Measurements from ENCODE around the gene PRDM4.

Gene PRDM4

DNA sequence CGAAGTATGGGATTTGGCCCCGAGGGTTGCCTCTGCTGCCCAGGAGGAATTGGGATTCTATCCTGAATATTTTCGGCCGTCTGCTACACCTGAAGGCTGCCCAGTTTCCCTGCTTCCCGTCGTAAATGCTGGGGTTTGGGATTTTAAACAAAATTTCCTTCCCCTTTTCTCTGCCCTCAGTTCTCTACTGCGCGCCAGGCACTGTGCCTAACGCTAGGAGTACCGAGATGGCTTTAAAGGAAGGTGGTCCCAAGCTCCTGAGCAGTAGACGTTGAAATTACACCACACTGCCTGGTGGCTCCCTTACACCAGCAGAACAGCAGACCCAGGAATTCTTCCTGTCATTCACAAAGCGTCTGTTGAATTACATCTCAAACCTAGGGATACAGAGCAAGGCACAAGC is 566 bp upstream of the PRDM4 start (continued):
- TF ChIP-seq, protein P1, sequence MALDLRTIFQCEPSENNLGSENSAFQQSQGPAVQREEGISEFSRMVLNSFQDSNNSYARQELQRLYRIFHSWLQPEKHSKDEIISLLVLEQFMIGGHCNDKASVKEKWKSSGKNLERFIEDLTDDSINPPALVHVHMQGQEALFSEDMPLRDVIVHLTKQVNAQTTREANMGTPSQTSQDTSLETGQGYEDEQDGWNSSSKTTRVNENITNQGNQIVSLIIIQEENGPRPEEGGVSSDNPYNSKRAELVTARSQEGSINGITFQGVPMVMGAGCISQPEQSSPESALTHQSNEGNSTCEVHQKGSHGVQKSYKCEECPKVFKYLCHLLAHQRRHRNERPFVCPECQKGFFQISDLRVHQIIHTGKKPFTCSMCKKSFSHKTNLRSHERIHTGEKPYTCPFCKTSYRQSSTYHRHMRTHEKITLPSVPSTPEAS (tag by site-specific recombination; IDR thresholded peaks at IDR 0.05): no peak
- TF ChIP-seq ZNF174 (tag by site-specific recombination; IDR thresholded peaks at IDR 0.05): no peak
- no peak for TF ChIP-seq ZFP69B (tag by site-specific recombination; IDR thresholded peaks at IDR 0.05)
- TF ChIP-seq ZNF175 (tag by site-specific recombination; IDR thresholded peaks at IDR 0.05): no peak
- TF ChIP-seq ZNF132 (tag by site-specific recombination; IDR thresholded peaks at IDR 0.05; ENCODE audit: borderline replicate concordance): no peak
- TF ChIP-seq ZBTB17 (tag by site-specific recombination; IDR thresholded peaks at IDR 0.05): peak; percentile 84
- TF ChIP-seq, protein P2, sequence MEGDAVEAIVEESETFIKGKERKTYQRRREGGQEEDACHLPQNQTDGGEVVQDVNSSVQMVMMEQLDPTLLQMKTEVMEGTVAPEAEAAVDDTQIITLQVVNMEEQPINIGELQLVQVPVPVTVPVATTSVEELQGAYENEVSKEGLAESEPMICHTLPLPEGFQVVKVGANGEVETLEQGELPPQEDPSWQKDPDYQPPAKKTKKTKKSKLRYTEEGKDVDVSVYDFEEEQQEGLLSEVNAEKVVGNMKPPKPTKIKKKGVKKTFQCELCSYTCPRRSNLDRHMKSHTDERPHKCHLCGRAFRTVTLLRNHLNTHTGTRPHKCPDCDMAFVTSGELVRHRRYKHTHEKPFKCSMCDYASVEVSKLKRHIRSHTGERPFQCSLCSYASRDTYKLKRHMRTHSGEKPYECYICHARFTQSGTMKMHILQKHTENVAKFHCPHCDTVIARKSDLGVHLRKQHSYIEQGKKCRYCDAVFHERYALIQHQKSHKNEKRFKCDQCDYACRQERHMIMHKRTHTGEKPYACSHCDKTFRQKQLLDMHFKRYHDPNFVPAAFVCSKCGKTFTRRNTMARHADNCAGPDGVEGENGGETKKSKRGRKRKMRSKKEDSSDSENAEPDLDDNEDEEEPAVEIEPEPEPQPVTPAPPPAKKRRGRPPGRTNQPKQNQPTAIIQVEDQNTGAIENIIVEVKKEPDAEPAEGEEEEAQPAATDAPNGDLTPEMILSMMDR (tag by site-specific recombination; IDR thresholded peaks at IDR 0.05): no peak
- TF ChIP-seq ZNF311 (tag by site-specific recombination; IDR thresholded peaks at IDR 0.05; ENCODE audit: borderline replicate concordance): no peak
- no peak for TF ChIP-seq ZNF394 (tag by site-specific recombination; IDR thresholded peaks at IDR 0.05; ENCODE audit: borderline replicate concordance)
- no peak for TF ChIP-seq ZNF426 (tag by site-specific recombination; IDR thresholded peaks at IDR 0.05)
- no peak for TF ChIP-seq KLF1 (tag by site-specific recombination; IDR thresholded peaks at IDR 0.05)
- TF ChIP-seq ZNF112 (tag by site-specific recombination; IDR thresholded peaks at IDR 0.05): no peak
- no peak for TF ChIP-seq ZNF610 (tag by site-specific recombination; IDR thresholded peaks at IDR 0.05; ENCODE audit: borderline replicate concordance)
- peak; percentile 79 for TF ChIP-seq ZNF10 (tag by site-specific recombination; IDR thresholded peaks at IDR 0.05)
- TF ChIP-seq ZNF121 (tag by site-specific recombination; IDR thresholded peaks at IDR 0.05): no peak
- TF ChIP-seq, protein P3, sequence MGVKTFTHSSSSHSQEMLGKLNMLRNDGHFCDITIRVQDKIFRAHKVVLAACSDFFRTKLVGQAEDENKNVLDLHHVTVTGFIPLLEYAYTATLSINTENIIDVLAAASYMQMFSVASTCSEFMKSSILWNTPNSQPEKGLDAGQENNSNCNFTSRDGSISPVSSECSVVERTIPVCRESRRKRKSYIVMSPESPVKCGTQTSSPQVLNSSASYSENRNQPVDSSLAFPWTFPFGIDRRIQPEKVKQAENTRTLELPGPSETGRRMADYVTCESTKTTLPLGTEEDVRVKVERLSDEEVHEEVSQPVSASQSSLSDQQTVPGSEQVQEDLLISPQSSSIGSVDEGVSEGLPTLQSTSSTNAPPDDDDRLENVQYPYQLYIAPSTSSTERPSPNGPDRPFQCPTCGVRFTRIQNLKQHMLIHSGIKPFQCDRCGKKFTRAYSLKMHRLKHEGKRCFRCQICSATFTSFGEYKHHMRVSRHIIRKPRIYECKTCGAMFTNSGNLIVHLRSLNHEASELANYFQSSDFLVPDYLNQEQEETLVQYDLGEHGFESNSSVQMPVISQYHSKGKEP (tag by site-specific recombination; IDR thresholded peaks at IDR 0.05): no peak
- TF ChIP-seq TRIM28 (IDR thresholded peaks at IDR 0.05; ENCODE audit: borderline replicate concordance, low read length): no peak
- TF ChIP-seq SP7 (tag by site-specific recombination; IDR thresholded peaks at IDR 0.05): no peak
- no peak for TF ChIP-seq ZNF837 (tag by site-specific recombination; IDR thresholded peaks at IDR 0.05)
- TF ChIP-seq ZNF37A (tag by site-specific recombination; IDR thresholded peaks at IDR 0.05): no peak
- TF ChIP-seq, protein P4, sequence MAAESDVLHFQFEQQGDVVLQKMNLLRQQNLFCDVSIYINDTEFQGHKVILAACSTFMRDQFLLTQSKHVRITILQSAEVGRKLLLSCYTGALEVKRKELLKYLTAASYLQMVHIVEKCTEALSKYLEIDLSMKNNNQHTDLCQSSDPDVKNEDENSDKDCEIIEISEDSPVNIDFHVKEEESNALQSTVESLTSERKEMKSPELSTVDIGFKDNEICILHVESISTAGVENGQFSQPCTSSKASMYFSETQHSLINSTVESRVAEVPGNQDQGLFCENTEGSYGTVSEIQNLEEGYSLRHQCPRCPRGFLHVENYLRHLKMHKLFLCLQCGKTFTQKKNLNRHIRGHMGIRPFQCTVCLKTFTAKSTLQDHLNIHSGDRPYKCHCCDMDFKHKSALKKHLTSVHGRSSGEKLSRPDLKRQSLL (tag by site-specific recombination; IDR thresholded peaks at IDR 0.05): no peak
- 0 out of 2 replicates have a peak, but pooled peaks have one; percentile 44 for TF ChIP-seq MZF1 (tag by site-specific recombination; IDR thresholded peaks at IDR 0.05; ENCODE audit: borderline replicate concordance)
- TF ChIP-seq, protein P5, sequence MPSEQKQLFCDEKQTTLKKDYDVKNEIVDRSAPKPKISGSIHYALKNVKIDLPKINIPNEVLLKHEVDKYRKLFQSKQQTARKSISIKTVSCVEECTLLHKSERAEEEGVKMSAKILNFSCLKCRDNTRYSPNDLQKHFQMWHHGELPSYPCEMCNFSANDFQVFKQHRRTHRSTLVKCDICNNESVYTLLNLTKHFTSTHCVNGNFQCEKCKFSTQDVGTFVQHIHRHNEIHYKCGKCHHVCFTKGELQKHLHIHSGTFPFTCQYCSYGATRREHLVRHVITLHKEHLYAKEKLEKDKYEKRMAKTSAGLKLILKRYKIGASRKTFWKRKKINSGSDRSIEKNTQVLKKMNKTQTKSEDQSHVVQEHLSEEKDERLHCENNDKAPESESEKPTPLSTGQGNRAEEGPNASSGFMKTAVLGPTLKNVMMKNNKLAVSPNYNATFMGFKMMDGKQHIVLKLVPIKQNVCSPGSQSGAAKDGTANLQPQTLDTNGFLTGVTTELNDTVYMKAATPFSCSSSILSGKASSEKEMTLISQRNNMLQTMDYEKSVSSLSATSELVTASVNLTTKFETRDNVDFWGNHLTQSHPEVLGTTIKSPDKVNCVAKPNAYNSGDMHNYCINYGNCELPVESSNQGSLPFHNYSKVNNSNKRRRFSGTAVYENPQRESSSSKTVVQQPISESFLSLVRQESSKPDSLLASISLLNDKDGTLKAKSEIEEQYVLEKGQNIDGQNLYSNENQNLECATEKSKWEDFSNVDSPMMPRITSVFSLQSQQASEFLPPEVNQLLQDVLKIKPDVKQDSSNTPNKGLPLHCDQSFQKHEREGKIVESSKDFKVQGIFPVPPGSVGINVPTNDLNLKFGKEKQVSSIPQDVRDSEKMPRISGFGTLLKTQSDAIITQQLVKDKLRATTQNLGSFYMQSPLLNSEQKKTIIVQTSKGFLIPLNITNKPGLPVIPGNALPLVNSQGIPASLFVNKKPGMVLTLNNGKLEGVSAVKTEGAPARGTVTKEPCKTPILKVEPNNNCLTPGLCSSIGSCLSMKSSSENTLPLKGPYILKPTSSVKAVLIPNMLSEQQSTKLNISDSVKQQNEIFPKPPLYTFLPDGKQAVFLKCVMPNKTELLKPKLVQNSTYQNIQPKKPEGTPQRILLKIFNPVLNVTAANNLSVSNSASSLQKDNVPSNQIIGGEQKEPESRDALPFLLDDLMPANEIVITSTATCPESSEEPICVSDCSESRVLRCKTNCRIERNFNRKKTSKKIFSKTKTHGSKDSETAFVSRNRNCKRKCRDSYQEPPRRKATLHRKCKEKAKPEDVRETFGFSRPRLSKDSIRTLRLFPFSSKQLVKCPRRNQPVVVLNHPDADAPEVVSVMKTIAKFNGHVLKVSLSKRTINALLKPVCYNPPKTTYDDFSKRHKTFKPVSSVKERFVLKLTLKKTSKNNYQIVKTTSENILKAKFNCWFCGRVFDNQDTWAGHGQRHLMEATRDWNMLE (tag by site-specific recombination; conservative IDR thresholded peaks at IDR 0.05; ENCODE audit: low read depth): peak; percentile 12; the same call in 1 of the 2 replicates

Measured in HEK293 (cell line).